Activated CD4-positive, alpha-beta memory T cell treated with anti-CD3 and anti-CD28 coated beads for 36 hours (primary cell): ENCODE data around the gene UBE4A. TPM values are rescaled to one million over a fixed set of nuclear protein-coding genes. Genes with fewer than 3 reads are reported as not detected.
A peak's percentile ranks its signal among the peaks of the same experiment; 100 is the strongest.

ENCODE experiments used
- CTCF ChIA-PET: fragments of 350-600 bp; sonication (Branson Sonifier 250); formaldehyde crosslinking; loops from one replicate; lab custom pipeline; 2021; ENCODE audit warnings: antibody characterized with exemption, inconsistent platforms; lab: Charles Lee
- POLR2A ChIA-PET: fragments of 350-600 bp; sonication (Branson Sonifier 250); formaldehyde crosslinking; loops from one replicate; lab custom pipeline; 2021; ENCODE audit warnings: antibody characterized with exemption; lab: Charles Lee
- DNase-seq: peaks from one replicate; pipeline ENCODE4 v3.0.0-alpha.2; 2020
- H3K27ac Mint-ChIP-seq: one replicate; pipeline ENCODE4 v1.8.0; 2021; ENCODE audit warnings: mixed read lengths
- H3K27me3 Mint-ChIP-seq: one replicate; pipeline ENCODE4 v1.8.0; 2021; ENCODE audit warnings: mixed read lengths
- H3K36me3 Mint-ChIP-seq: one replicate; pipeline ENCODE4 v1.8.0; 2021; ENCODE audit warnings: mixed read lengths
- H3K4me1 Mint-ChIP-seq: one replicate; pipeline ENCODE4 v1.8.0; 2021; ENCODE audit warnings: low read depth, mixed read lengths
- H3K4me3 Mint-ChIP-seq: one replicate; pipeline ENCODE4 v1.8.0; 2021; ENCODE audit warnings: mild to moderate bottlenecking, mixed read lengths
- H3K9me3 Mint-ChIP-seq: one replicate; pipeline ENCODE4 v1.8.0; 2021; ENCODE audit warnings: mixed read lengths
- intact Hi-C: fragments of 100-400 bp; cut with micrococcal nuclease; formaldehyde crosslinking; loops from one replicate; pipeline ENCODE4 v1.15.1; 2023
- total RNA-seq, 2 experiments: library from RNA; stranded (reverse); gene quantifications; one replicate each; pipeline ENCODE4 v1.2.3, GENCODE V29; 2021

The UBE4A gene
- total RNA-seq, 2 experiments from 2014 or later: 39.1 to 40.4 TPM

DNA sequence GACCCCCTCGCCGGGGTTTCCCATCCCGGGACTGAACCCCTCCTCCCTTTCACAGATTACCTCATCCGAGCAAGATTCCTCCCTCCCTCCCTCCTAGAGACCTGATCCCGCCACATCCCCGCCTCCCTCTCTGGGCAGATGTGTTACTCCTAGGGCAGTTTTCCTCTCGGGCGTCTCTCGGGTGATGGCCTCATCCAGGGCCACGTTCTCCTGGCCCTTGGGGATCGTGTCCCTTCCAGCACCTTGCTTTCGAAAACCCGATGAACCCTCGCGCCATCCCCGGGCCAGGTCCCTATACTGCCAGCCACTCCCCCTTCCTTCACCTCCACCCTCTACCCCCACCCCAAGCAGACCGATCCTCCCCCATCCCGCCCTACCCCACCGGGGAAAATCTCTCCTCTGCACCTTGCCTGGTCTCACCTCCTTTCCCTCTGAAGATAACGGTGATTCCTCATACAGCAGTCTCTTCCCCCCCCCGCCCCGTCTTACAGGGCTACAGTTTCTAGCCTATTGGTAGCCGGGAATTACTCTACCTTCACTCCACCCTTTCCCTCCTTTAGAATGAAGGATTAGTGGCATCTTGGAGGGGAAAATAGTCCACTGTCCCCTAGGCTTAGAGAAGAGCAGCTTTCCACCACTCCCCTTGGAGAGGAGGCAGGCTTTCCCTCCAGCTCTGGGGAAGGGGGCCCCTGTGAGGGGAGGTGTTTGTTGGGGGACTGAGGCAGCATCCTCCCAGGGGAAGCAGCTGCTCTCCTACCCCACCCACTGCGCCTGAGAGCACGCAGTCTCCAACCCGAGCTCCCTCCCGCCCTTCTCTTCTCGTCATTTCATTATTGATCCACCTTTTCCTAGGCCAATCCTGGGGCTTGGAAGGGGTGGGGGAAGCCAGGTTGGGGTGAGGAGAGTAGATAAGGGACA lies 78.1 kb downstream of the UBE4A start:
- Mint-ChIP-seq H3K36me3 (peaks cover 14% of the 10 kb centered on the region), H3K4me3 (peak overlapping the region; percentile 91), H3K27me3 (no peaks in the 10 kb centered on the region), H3K27ac (peak overlapping the region; percentile 97), H3K4me1 (peaks cover 48% of the 10 kb centered on the region), H3K9me3 (no peaks in the 10 kb centered on the region)
- ChIA-PET POLR2A (interaction anchor here (1.0 to 1.7 kb wide), 4 partner anchors 11 to 213 kb away, joined by 3 to 7 read pairs (median 5); partner anchors contain the start of gene JAML), CTCF (interaction anchor here (1.5 kb wide), 1 partner anchor 11 kb away, joined by 5 read pairs; no protein-coding TSS in a partner anchor)
- peak; percentile 69 for DNase-seq
- intact Hi-C loops: loop anchor here (1.0 to 10.0 kb wide), 9 partner anchors 11 to 450 kb away; partner anchors contain the start of genes ARCN1, ATP5MG, CD3E and IL10RA

DNA sequence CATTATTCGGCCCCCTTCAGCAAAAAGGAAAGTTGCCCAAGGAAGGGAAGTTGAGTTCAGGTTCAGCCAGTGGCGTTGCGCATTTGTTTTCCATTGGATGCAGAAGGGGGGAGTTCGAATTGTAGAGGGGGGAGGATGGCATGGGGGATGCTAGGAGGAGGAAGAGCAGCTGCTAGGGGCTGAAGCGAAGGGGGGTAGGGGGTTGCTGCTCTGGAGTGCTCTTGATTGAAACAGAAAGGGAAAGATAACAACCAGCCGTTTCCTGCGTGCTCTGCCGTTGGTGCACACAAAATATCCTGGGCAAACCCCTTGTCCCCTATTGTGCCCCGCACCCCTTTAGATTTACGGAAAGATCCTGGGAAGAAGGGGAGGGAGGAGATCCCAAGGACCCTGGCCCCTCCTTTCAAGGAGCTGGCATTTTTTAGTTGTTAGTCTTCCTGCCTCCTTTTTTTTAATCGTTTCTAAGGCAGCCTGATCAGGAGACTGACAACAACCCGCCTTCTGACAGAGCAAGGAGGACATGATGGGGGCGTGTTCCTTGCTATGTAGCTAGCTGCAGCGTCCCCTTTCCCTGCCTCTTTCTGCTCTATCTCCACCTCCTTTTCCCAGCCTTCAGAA lies 79.0 kb downstream of the UBE4A start:
- Mint-ChIP-seq H3K27me3 (no peaks in the 10 kb centered on the region), H3K36me3 (peaks cover 14% of the 10 kb centered on the region), H3K27ac (peak overlapping the region; percentile 97), H3K4me1 (peaks cover 58% of the 10 kb centered on the region), H3K9me3 (no peaks in the 10 kb centered on the region), H3K4me3 (peak overlapping the region; percentile 91)
- intact Hi-C loops: loop anchor here (1.0 to 10.0 kb wide), 7 partner anchors 10 to 451 kb away; partner anchors contain the start of genes ATP5MG and IL10RA
- CTCF ChIA-PET: interaction anchor here (0.6 to 2.1 kb wide), 7 partner anchors 10 to 197 kb away, joined by 3 to 9 read pairs (median 3); no protein-coding TSS in a partner anchor
- DNase-seq: peak; percentile 62
- POLR2A ChIA-PET: interaction anchor here (0.7 to 2.0 kb wide), 8 partner anchors 10 to 474 kb away, joined by 3 to 20 read pairs (median 4); partner anchors contain the start of genes ATP5MG and JAML

DNA sequence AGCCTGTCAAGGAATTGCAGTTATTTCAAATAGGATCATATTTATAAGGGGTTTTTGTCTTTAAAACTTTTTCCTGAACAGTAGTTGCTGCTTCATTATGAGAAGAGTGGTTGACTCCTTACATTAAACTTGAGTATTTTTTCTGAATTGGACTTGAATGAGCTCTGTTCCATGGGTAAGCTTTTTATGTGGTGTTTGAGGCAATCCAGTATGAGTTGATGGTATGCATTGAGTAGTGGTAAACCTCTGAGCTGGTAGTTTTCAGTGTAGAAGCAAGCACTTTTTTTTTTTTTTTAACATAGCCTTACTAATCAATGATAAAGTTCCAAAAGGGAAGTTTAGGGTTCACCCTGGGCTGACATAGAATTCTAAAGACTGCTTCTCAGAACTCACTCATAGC lies 80.2 kb downstream of the UBE4A start:
- POLR2A ChIA-PET: interaction anchor here (0.6 to 2.0 kb wide), 7 partner anchors 9 to 452 kb away, joined by 3 to 20 read pairs (median 3); partner anchors contain the start of gene ATP5MG
- DNase-seq: no peak
- peak overlapping the region; percentile 97 for H3K27ac Mint-ChIP-seq
- peaks cover 63% of the 10 kb centered on the region for H3K4me1 Mint-ChIP-seq
- H3K27me3 Mint-ChIP-seq: no peaks in the 10 kb centered on the region
- peaks cover 14% of the 10 kb centered on the region for H3K36me3 Mint-ChIP-seq
- H3K9me3 Mint-ChIP-seq: no peaks in the 10 kb centered on the region
- intact Hi-C loops: loop anchor here (2.0 to 10.0 kb wide), 5 partner anchors 101 to 452 kb away; partner anchors contain the start of gene IL10RA
- CTCF ChIA-PET: interaction anchor here (0.6 to 2.1 kb wide), 7 partner anchors 9 to 52 kb away, joined by 3 to 9 read pairs (median 4); no protein-coding TSS in a partner anchor
- H3K4me3 Mint-ChIP-seq: peak overlapping the region; percentile 91

GRCh38 chr11:118441770-118442275 lies 82.4 kb downstream of the UBE4A start:
- peak; percentile 32 for DNase-seq
- POLR2A ChIA-PET: no interaction called here
- CTCF ChIA-PET: interaction anchor here (0.7 to 1.0 kb wide), 2 partner anchors 29 to 107 kb away, joined by 3 read pairs; no protein-coding TSS in a partner anchor
- H3K27me3 Mint-ChIP-seq: no peaks in the 10 kb centered on the region
- intact Hi-C loops: no loop called here
- peak overlapping the region; percentile 16 for H3K4me3 Mint-ChIP-seq
- H3K36me3 Mint-ChIP-seq: peaks cover 19% of the 10 kb centered on the region
- H3K27ac Mint-ChIP-seq: peak overlapping the region; percentile 44
- no peaks in the 10 kb centered on the region for H3K9me3 Mint-ChIP-seq
- peaks cover 79% of the 10 kb centered on the region for H3K4me1 Mint-ChIP-seq

DNA sequence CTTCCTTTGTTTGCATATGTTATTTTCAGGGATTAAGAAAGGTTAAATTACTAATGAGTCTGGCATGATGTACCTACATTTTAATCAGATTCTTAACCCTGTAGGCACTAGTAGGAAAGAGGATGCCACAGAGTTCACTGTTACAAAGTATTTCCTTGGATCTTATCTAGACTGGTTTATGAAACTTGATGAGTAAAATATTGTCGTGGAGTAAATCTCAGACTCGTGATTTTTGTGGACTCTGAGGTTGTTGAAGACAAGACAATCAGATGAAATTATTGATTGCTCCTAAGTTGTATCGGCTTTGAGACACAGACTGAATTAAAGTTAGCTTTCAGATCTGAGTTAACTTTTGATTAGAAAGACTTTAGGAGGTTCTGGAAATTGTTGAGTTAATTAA lies 82.9 kb downstream of the UBE4A start:
- intact Hi-C loops: no loop called here

DNA sequence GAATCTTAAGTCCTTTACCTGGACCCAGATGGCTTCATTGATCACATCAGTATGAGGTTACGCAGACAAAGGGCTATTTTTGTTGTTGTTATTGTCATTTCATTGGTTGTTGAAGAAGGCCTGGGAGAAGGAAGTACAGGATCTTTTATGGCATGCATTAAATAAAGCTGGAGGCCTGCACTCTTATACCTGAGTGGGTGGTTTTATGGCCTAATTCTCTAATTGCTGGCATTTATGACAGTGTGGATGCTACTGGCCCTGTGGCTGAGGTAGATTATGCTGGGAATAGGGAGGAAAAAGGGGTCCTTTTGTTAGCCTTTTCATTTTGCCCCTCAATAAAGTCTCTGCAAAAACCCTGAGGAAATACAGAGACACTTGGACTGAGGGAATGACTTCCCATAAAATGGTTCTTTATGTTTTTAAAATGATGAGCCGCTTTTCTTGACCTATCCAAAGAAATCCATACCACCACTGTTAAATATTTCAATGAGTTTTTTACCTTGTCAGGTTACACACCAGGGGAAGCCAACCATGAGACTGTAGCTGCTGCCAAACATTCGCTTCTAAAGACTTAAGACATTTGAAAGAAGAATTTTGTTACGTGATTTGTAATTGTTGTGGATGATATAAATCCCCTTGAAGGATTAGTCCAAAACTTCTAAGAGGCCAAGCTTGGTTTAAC lies 83.6 kb downstream of the UBE4A start:
- Mint-ChIP-seq H3K27me3 (no peaks in the 10 kb centered on the region), H3K9me3 (no peaks in the 10 kb centered on the region), H3K4me3 (peak overlapping the region; percentile 53), H3K4me1 (peaks cover 92% of the 10 kb centered on the region), H3K27ac (peak overlapping the region; percentile 82), H3K36me3 (peaks cover 21% of the 10 kb centered on the region)
- CTCF ChIA-PET: interaction anchor here (1.0 to 1.8 kb wide), 4 partner anchors 28 to 148 kb away, joined by 3 to 10 read pairs (median 4); no protein-coding TSS in a partner anchor
- DNase-seq: no peak
- intact Hi-C loops: loop anchor here (1.0 kb wide), 1 partner anchor 44 kb away; no protein-coding TSS in a partner anchor
- POLR2A ChIA-PET: interaction anchor here (1.3 to 1.8 kb wide), 3 partner anchors 8 to 83 kb away, joined by 3 to 11 read pairs (median 4); partner anchors contain the start of genes KMT2A and UBE4A

More for the DNA sequence above, 82.9 kb downstream of the UBE4A start:
- H3K4me1 Mint-ChIP-seq: peaks cover 84% of the 10 kb centered on the region
- peak overlapping the region; percentile 44 for H3K27ac Mint-ChIP-seq
- DNase-seq: no peak
- ChIA-PET CTCF (interaction anchor here (0.7 to 1.8 kb wide), 4 partner anchors 29 to 147 kb away, joined by 3 to 10 read pairs (median 3); no protein-coding TSS in a partner anchor), POLR2A (no interaction called here)
- H3K27me3 Mint-ChIP-seq: no peaks in the 10 kb centered on the region
- no peaks in the 10 kb centered on the region for H3K9me3 Mint-ChIP-seq
- peak overlapping the region; percentile 16 for H3K4me3 Mint-ChIP-seq
- peaks cover 16% of the 10 kb centered on the region for H3K36me3 Mint-ChIP-seq

- H3K27me3 Mint-ChIP-seq: no peaks in the 10 kb centered on the region
- ChIA-PET POLR2A (interaction anchor here (1.3 to 1.8 kb wide), 3 partner anchors 8 to 84 kb away, joined by 3 to 11 read pairs (median 4); partner anchors contain the start of genes KMT2A and UBE4A), CTCF (interaction anchor here (0.7 to 1.8 kb wide), 5 partner anchors 8 to 126 kb away, joined by 3 to 10 read pairs (median 4); no protein-coding TSS in a partner anchor)
- H3K4me3 Mint-ChIP-seq: peak overlapping the region; percentile 53
- peak overlapping the region; percentile 82 for H3K27ac Mint-ChIP-seq
- peaks cover 21% of the 10 kb centered on the region for H3K36me3 Mint-ChIP-seq
- peak; percentile 35 for DNase-seq
- intact Hi-C loops: loop anchor here (1.0 kb wide), 1 partner anchor 44 kb away; no protein-coding TSS in a partner anchor
- no peaks in the 10 kb centered on the region for H3K9me3 Mint-ChIP-seq
- peaks cover 96% of the 10 kb centered on the region for H3K4me1 Mint-ChIP-seq
Observed at GRCh38 chr11:118443590-118444218, 84.3 kb downstream of the UBE4A start.

- Mint-ChIP-seq H3K27me3 (no peaks in the 10 kb centered on the region), H3K4me1 (peaks cover 75% of the 10 kb centered on the region), H3K9me3 (no peaks in the 10 kb centered on the region), H3K27ac (no peak overlapping the region), H3K4me3 (no peak overlapping the region), H3K36me3 (peaks cover 20% of the 10 kb centered on the region)
- ChIA-PET POLR2A (interaction anchor here (1.4 to 1.9 kb wide), 4 partner anchors 8 to 45 kb away, joined by 4 to 20 read pairs (median 11); partner anchors contain the start of gene KMT2A), CTCF (interaction anchor here (0.9 to 1.8 kb wide), 4 partner anchors 8 to 24 kb away, joined by 3 to 5 read pairs (median 4); no protein-coding TSS in a partner anchor)
- no peak for DNase-seq
- intact Hi-C loops: no loop called here
Observed at GRCh38 chr11:118447423-118447822, 88.0 kb downstream of the UBE4A start.

DNA sequence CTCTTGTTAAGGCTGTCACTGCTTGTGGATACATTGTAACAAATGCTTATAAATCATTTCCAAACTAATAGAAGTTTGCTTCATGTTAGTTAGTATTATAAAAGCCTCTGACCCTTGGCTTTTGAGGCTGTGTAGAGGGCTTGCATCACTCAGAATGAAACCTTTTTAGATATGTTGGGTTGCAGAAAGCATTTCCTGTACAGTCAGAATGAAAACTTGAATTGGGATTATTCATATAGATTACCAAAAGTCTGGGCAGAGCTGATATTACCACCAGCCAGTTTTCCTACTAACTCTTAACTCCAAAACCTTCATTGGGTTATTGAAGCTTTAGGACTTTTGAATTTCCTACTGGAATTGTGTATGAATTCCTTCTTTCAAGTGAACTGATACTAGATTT lies 88.9 kb downstream of the UBE4A start:
- peaks cover 72% of the 10 kb centered on the region for H3K4me1 Mint-ChIP-seq
- H3K27ac Mint-ChIP-seq: no peak overlapping the region
- H3K4me3 Mint-ChIP-seq: no peak overlapping the region

More for the DNA sequence above, 88.9 kb downstream of the UBE4A start:
- no peaks in the 10 kb centered on the region for H3K27me3 Mint-ChIP-seq
- ChIA-PET POLR2A (interaction anchor here (1.4 to 1.9 kb wide), 4 partner anchors 9 to 46 kb away, joined by 4 to 20 read pairs (median 11); partner anchors contain the start of gene KMT2A), CTCF (interaction anchor here (0.8 to 1.8 kb wide), 8 partner anchors 9 to 250 kb away, joined by 3 to 5 read pairs (median 4); partner anchors contain the start of gene KMT2A)
- no peaks in the 10 kb centered on the region for H3K9me3 Mint-ChIP-seq
- H3K36me3 Mint-ChIP-seq: peaks cover 20% of the 10 kb centered on the region
- no peak for DNase-seq
- intact Hi-C loops: loop anchor here (1.0 kb wide), 1 partner anchor 10 kb away; no protein-coding TSS in a partner anchor
